Endothelial cell of umbilical vein (primary cell): ENCODE data around the gene ETS2. TPM values are rescaled to one million over a fixed set of nuclear protein-coding genes. Genes with fewer than 3 reads are reported as not detected.

Experiments
- BruUV-seq: library from RNA; stranded (reverse); fragments of 400-500 nt; replicated peaks from 2 replicates; lab custom pipeline; 2021; lab: Mats Ljungman, UMichigan
- CTCF ChIA-PET: fragments of 300-600, 350-600 bp; sonication (Branson Sonifier 250); formaldehyde crosslinking; loops from one replicate; lab custom pipeline; 2021; ENCODE audit warnings: antibody characterized with exemption, inconsistent platforms; lab: Charles Lee
- POLR2A ChIA-PET: fragments of 300-600, 350-600 bp; sonication (Branson Sonifier 250); formaldehyde crosslinking; loops from one replicate; lab custom pipeline; 2021; ENCODE audit warnings: antibody characterized with exemption, inconsistent platforms; lab: Charles Lee
- DNase-seq: peaks from one replicate; pipeline ENCODE4 v3.0.0-alpha.2; 2011; ENCODE audit warnings: low read depth, low spot score
- FAIRE-seq: peaks from 2 replicates; lab custom pipeline; 2011; peaks lifted over from hg19 to GRCh38; lab: Jason Lieb, UNC
- H2AFZ ChIP-seq: 2 replicates; pipeline ENCODE4 v1.6.0; 2012; ENCODE audit warnings: low read depth, low read length, control low read depth, inconsistent platforms
- H3K27ac ChIP-seq: 2 replicates; pipeline ENCODE4 v1.5.1; 2011; ENCODE audit warnings: low read depth, mild to moderate bottlenecking, control low read depth, low read length, moderate library complexity; ENCODE audit not compliant: insufficient read depth
- H3K27me3 ChIP-seq, 2 experiments: 2 replicates each; pipeline versions ENCODE4 v1.6.0 to v1.6.1; 2011; ENCODE audit warnings: low read length in 2 of 2, mixed read lengths in 1 of 2; ENCODE audit not compliant: control insufficient read depth in 2 of 2, insufficient read depth in 2 of 2
- H3K36me3 ChIP-seq, 2 experiments: 2 replicates in 1 of 2; 3 replicates in 1 of 2; pipeline ENCODE4 v1.5.1; 2011; ENCODE audit warnings: low read length in 2 of 2, mild to moderate bottlenecking in 1 of 2, moderate library complexity in 1 of 2; ENCODE audit not compliant: control insufficient read depth in 2 of 2, insufficient read depth in 2 of 2; ENCODE audit errors: extremely low read depth in 1 of 2
- H3K4me1 ChIP-seq: 3 replicates; pipeline ENCODE4 v1.5.1; 2011; ENCODE audit warnings: mild to moderate bottlenecking, low read length; ENCODE audit not compliant: control insufficient read depth, insufficient read depth; ENCODE audit errors: extremely low read depth
- H3K4me2 ChIP-seq: 2 replicates; pipeline ENCODE4 v1.6.1; 2011; ENCODE audit warnings: low read length, control low read depth, mixed read lengths; ENCODE audit not compliant: insufficient read depth
- H3K4me3 ChIP-seq, 3 experiments: fragments of 200-600 bp in 1 of 3; sonication (generic), shearing (Covaris generic) in 1 of 3; replicated peaks in 1 of 3; 2 replicates each; pipeline ENCODE4 v1.5.1; 2011 to 2016; ENCODE audit warnings: control low read depth in 3 of 3, low read length in 3 of 3, mild to moderate bottlenecking in 2 of 3, inconsistent platforms in 1 of 3, low read depth in 1 of 3, moderate library complexity in 1 of 3; ENCODE audit not compliant: insufficient read depth in 1 of 3
- H3K79me2 ChIP-seq: 2 replicates; pipeline ENCODE4 v1.6.0; 2012; ENCODE audit warnings: low read length, inconsistent platforms; ENCODE audit not compliant: control insufficient read depth, insufficient read depth
- H3K9ac ChIP-seq: replicated peaks from 2 replicates; pipeline ENCODE3; 2011; ENCODE audit warnings: low read length, control low read depth; ENCODE audit not compliant: insufficient read depth; ENCODE audit errors: extremely low read depth
- H3K9me1 ChIP-seq: replicated peaks from 3 replicates; pipeline ENCODE4 v1.6.0; 2011; ENCODE audit warnings: mild to moderate bottlenecking, low read length; ENCODE audit not compliant: control insufficient read depth, insufficient read depth; ENCODE audit errors: extremely low read depth
- H3K9me3 ChIP-seq: replicated peaks from 2 replicates; pipeline ENCODE4 v1.5.1; 2012; ENCODE audit warnings: low read length, inconsistent platforms; ENCODE audit not compliant: control insufficient read depth, insufficient read depth
- H4K20me1 ChIP-seq: replicated peaks from 2 replicates; pipeline ENCODE3; 2011; ENCODE audit warnings: mild to moderate bottlenecking, low read length; ENCODE audit not compliant: control insufficient read depth, insufficient read depth; ENCODE audit errors: extremely low read depth
- FOS ChIP-seq: IDR thresholded peaks from 2 replicates; pipeline ENCODE4 v1.6.1; 2011; ENCODE audit warnings: mild to moderate bottlenecking, low read length, moderate library complexity, borderline replicate concordance; ENCODE audit not compliant: insufficient read depth
- GATA2 ChIP-seq: IDR thresholded peaks from 2 replicates; pipeline ENCODE4 v1.7.0; 2011; ENCODE audit warnings: low read depth, mild to moderate bottlenecking, moderate library complexity, mixed read lengths, low read length; ENCODE audit not compliant: insufficient read length, insufficient read depth
- MYC ChIP-seq: IDR thresholded peaks from one replicate; pipeline ENCODE4 v1.6.1; 2011; ENCODE audit warnings: mild to moderate bottlenecking, low read depth, low read length
- POLR2AphosphoS5 ChIP-seq: IDR thresholded peaks from 2 replicates; pipeline ENCODE4 v1.6.1; 2012; ENCODE audit warnings: low read depth, mild to moderate bottlenecking, control low read depth, low read length, moderate library complexity; ENCODE audit not compliant: insufficient read depth
- dilution Hi-C: fragments of 300-500 bp; cut with MboI; formaldehyde crosslinking; loops from one replicate; pipeline ENCODE4 v1.15.0; 2019; ENCODE audit warnings: low sequenced_read_pairs; ENCODE audit not compliant: extremely low pct_ligation_motif_present
- intact Hi-C: fragments of 100-400 bp; cut with micrococcal nuclease; formaldehyde crosslinking; loops from one replicate; pipeline ENCODE4 v1.10.0; 2022
- polyA plus RNA-seq, 4 experiments: library from polyadenylated mRNA; depleted of rRNA in 3 of 4; stranded (reverse) in 3 of 4; unstranded in 1 of 4; fragments of >200 nt; gene quantifications; 2 replicates each; pipeline versions ENCODE4 v1.2.1 to v1.2.3, GENCODE V29; 2011 to 2012; ENCODE audit warnings: missing spikeins in 1 of 4
- total RNA-seq: library from RNA; stranded (reverse); gene quantifications from 2 replicates; pipeline ENCODE4 v1.2.3, GENCODE V29; 2021
- TF ChIP-seq, protein P1 (sequence below): IDR thresholded peaks from 2 replicates; pipeline ENCODE4 v1.6.1; 2011; ENCODE audit not compliant: insufficient read depth, insufficient read length

The ETS2 gene
- total and polyA plus RNA-seq, 2 donors (not counting 3 experiments of a cell fraction or from before 2014, with no cell fraction given), result 16.3 to 54.5 TPM

DNA sequence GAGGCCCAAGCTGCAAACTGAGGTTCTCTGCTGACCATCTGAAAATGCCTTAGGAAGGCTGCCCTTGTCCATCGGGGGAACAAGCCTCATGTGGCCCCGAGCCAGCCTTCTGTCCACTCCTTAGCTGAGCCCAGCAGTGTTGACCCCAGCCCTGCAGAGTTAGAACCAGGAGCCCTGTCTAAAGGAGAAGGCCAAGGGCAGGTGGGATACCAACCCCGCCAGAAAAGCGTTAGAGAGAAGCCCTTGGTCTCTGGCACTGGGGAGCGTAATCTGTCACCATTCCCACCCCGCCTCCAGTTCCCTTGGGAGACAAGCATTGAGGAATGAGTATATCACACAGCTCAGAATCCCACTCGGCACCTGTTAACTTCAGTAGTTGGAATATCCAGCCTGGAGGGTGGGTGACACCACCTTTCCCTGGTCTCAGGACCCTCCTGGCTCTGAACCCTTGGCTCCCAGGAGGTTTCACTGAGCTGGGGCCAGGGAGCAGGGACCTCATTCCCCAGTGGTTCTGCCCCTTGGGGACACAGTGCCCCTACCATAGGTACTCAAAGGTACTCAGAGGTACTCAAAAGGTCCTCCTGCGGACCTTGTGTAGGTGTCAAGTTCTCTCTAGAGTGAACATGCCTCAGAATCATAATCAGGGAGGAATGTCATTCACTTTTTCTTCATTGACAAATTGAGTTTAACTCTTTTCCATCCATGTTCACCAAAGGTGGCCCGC, 16.4 kb downstream of the ETS2 start:
- DNase-seq, result no peak
- dilution Hi-C loops (no loop called here), intact Hi-C loops (no loop called here)
- H3K9me3 ChIP-seq, result no peaks in the 10 kb centered on the region
- no peaks in the 10 kb centered on the region for H3K27me3 ChIP-seq
- no TSS peak for BruUV-seq
- H3K4me1 ChIP-seq, result peaks cover 22% of the 10 kb centered on the region
- peaks cover 53 to 57% of the 10 kb centered on the region in 2 experiments for H3K36me3 ChIP-seq
- H3K4me3 ChIP-seq, result no peak overlapping the region
- H3K27ac ChIP-seq, result no peak overlapping the region
- H3K9me1 ChIP-seq, result no peaks in the 10 kb centered on the region
- H3K79me2 ChIP-seq, result no peaks in the 10 kb centered on the region
- H2AFZ ChIP-seq, result no peak overlapping the region
- no peak overlapping the region for H3K9ac ChIP-seq
- no peaks in the 10 kb centered on the region for H4K20me1 ChIP-seq
- no peak for FAIRE-seq
- no peak for TF ChIP-seq POLR2AphosphoS5
- TF ChIP-seq, protein P1, sequence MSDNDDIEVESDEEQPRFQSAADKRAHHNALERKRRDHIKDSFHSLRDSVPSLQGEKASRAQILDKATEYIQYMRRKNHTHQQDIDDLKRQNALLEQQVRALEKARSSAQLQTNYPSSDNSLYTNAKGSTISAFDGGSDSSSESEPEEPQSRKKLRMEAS, result no peak
- ChIA-PET POLR2A (no interaction called here), CTCF (interaction anchor here (1.5 kb wide), 1 partner anchor 11 kb away, joined by 4 read pairs; no protein-coding TSS in a partner anchor)
- no peak overlapping the region for H3K4me2 ChIP-seq

DNA sequence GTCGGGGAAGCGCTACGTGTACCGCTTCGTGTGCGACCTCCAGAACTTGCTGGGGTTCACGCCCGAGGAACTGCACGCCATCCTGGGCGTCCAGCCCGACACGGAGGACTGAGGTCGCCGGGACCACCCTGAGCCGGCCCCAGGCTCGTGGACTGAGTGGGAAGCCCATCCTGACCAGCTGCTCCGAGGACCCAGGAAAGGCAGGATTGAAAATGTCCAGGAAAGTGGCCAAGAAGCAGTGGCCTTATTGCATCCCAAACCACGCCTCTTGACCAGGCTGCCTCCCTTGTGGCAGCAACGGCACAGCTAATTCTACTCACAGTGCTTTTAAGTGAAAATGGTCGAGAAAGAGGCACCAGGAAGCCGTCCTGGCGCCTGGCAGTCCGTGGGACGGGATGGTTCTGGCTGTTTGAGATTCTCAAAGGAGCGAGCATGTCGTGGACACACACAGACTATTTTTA, 17.1 kb downstream of the ETS2 start:
- H3K9me3 ChIP-seq, result no peaks in the 10 kb centered on the region
- H3K27me3 ChIP-seq, result no peaks in the 10 kb centered on the region
- FAIRE-seq, result no peak
- BruUV-seq, result TSS peak; percentile 18
- CTCF ChIA-PET, result interaction anchor here (1.4 to 1.5 kb wide), 2 partner anchors 12 to 30 kb away, joined by 4 to 5 read pairs; no protein-coding TSS in a partner anchor
- no peak overlapping the region for H3K27ac ChIP-seq
- peaks cover 48 to 53% of the 10 kb centered on the region in 2 experiments for H3K36me3 ChIP-seq
- H3K9ac ChIP-seq, result no peak overlapping the region
- H3K9me1 ChIP-seq, result no peaks in the 10 kb centered on the region
- peak; percentile 11 for DNase-seq
- POLR2A ChIA-PET, result no interaction called here
- H3K79me2 ChIP-seq, result no peaks in the 10 kb centered on the region
- no peak overlapping the region for H2AFZ ChIP-seq
- no peaks in the 10 kb centered on the region for H4K20me1 ChIP-seq
- no peak overlapping the region for H3K4me3 ChIP-seq
- no peak overlapping the region for H3K4me2 ChIP-seq
- intact Hi-C loops, result no loop called here
- peaks cover 19% of the 10 kb centered on the region for H3K4me1 ChIP-seq
- dilution Hi-C loops, result no loop called here
- no peak for TF ChIP-seq GATA2
- TF ChIP-seq, protein P1, result no peak
- no peak for TF ChIP-seq POLR2AphosphoS5
- no peak for TF ChIP-seq MYC
- TF ChIP-seq FOS, result no peak
